Measurements from ENCODE around the gene TKFC. TPM values are rescaled to one million over a fixed set of nuclear protein-coding genes. Genes with fewer than 3 reads are reported as not detected.

The TKFC gene
- total and polyA plus RNA-seq, 9 of the 15 experiments (the other 6 are each of a cell fraction or from before 2014, with no cell fraction given), result 2.0 to 61.7 (median 28.5) TPM

DNA sequence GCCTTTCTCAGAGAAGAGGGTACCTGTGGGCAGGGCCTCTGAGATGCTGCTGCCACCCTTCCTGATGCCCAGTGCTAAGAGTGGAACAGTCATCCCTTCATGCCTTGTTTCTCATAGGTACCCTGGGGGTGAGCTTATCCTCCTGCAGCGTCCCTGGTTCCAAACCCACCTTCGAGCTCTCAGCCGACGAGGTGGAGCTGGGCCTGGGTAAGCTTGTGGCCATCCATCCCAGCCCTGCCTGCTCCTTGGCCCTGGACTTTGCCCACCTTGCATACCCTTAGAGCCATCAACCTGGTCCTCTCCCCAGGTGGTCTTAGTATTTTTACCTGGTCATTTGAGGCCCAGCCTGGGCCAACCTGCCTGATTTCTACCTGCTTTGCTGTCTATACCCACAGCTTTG lies 8.7 kb downstream of the TKFC start:
- in situ Hi-C loops (cut with MboI) (no loop called here), intact Hi-C loops (cut with micrococcal nuclease) (no loop called here)
- no peaks in the 10 kb centered on the region for H3K79me2 ChIP-seq (ENCODE audit: control insufficient read depth, insufficient read depth, low read length)
- peak overlapping the region; percentile 72 for H3K4me2 ChIP-seq (ENCODE audit: insufficient read depth, low read length)
- BruUV-seq (replicated peaks), result no TSS peak
- DNase-seq (ENCODE audit: extremely low read depth in 1 of 4, low spot score in 3 of 4) (no peak), ATAC-seq (no peak), FAIRE-seq (no peak)
- H4K20me1 ChIP-seq (replicated peaks; ENCODE audit: control insufficient read depth, insufficient read depth, low read length), result no peaks in the 10 kb centered on the region
- H3K4me3 ChIP-seq, result no peak overlapping the region
- 90% methylated on average over 4 of the region's 4 CpGs for WGBS (ENCODE audit: insufficient coverage, low coverage, missing lambda C conversion rate)
- ChIA-PET POLR2A (interaction anchor here (0.5 to 3.1 kb wide), 14 partner anchors 9 to 218 kb away, joined by 3 to 29 read pairs (median 3); partner anchors contain the start of genes CPSF7, CYB561A3, DDB1 and SDHAF2), CTCF (ENCODE audit: low intra/inter-chr PET ratio) (interaction anchor here (0.7 kb wide), 1 partner anchor 510 kb away, joined by 4 read pairs; no protein-coding TSS in a partner anchor)
- H3K9me1 ChIP-seq (ENCODE audit: control insufficient read depth, insufficient read depth, low read length), result no peaks in the 10 kb centered on the region
- no peaks in the 10 kb centered on the region for H3K27me3 ChIP-seq (ENCODE audit: control insufficient read depth in 2 of 2, insufficient read depth in 2 of 2, low read length in 2 of 2)
- peaks cover 39 to 72% of the 10 kb centered on the region in 2 experiments; a peak in 4 of 5 replicates for H3K4me1 ChIP-seq (replicated peaks in 1 of 2; ENCODE audit: control insufficient read depth in 2 of 2, insufficient read depth in 2 of 2, low read length in 2 of 2)
- no peak overlapping the region for H2AFZ ChIP-seq (ENCODE audit: low read depth, low read length)
- peak overlapping the region; percentile 73 for H3K27ac ChIP-seq (ENCODE audit: extremely low read depth, low read depth, low read length)
- no peaks in the 10 kb centered on the region for H3K9me3 ChIP-seq (replicated peaks; ENCODE audit: control insufficient read depth, insufficient read depth, low read depth, low read length)
- H3K9ac ChIP-seq (ENCODE audit: insufficient read depth in 1 of 2, low read depth in 2 of 2, low read length in 2 of 2), result peak overlapping the region; percentile 61 to 75
- peaks cover 35% of the 10 kb centered on the region; the same call in 2 of the 3 replicates for H3K36me3 ChIP-seq (ENCODE audit: control insufficient read depth, insufficient read depth, low read length)
- TF ChIP-seq ZNF785 (CRISPR knock-in tag; IDR thresholded peaks at IDR 0.05) (no peak), TEAD4 (IDR thresholded peaks at IDR 0.05; ENCODE audit: low read length) (no peak), TEAD4 (CRISPR knock-in tag; IDR thresholded peaks at IDR 0.05; ENCODE audit: borderline replicate concordance) (no peak), CHCHD3 (CRISPR knock-in tag; IDR thresholded peaks at IDR 0.05) (no peak), PPARD (CRISPR knock-in tag; IDR thresholded peaks at IDR 0.05) (no peak), MAFK (IDR thresholded peaks at IDR 0.05; ENCODE audit: low read length) (no peak), ETV1 (tag; conservative IDR thresholded peaks at IDR 0.05; ENCODE audit: low read depth) (no peak), KDM2B (CRISPR knock-in tag; IDR thresholded peaks at IDR 0.05) (no peak), ZNF184 (CRISPR knock-in tag; IDR thresholded peaks at IDR 0.05) (no peak), NELFE (IDR thresholded peaks at IDR 0.05; ENCODE audit: insufficient read depth, insufficient read length) (no peak), HNRNPH1 (optimal IDR thresholded peaks at IDR 0.05; ENCODE audit: low read depth, low read length) (no peak), MEF2D (tag; conservative IDR thresholded peaks at IDR 0.05; ENCODE audit: low read depth) (no peak), TAL1 (IDR thresholded peaks at IDR 0.05) (no peak)
- TF ChIP-seq, protein P1, sequence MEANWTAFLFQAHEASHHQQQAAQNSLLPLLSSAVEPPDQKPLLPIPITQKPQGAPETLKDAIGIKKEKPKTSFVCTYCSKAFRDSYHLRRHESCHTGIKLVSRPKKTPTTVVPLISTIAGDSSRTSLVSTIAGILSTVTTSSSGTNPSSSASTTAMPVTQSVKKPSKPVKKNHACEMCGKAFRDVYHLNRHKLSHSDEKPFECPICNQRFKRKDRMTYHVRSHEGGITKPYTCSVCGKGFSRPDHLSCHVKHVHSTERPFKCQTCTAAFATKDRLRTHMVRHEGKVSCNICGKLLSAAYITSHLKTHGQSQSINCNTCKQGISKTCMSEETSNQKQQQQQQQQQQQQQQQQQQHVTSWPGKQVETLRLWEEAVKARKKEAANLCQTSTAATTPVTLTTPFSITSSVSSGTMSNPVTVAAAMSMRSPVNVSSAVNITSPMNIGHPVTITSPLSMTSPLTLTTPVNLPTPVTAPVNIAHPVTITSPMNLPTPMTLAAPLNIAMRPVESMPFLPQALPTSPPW (CRISPR knock-in tag; IDR thresholded peaks at IDR 0.05), result no peak
- TF ChIP-seq, protein P2, sequence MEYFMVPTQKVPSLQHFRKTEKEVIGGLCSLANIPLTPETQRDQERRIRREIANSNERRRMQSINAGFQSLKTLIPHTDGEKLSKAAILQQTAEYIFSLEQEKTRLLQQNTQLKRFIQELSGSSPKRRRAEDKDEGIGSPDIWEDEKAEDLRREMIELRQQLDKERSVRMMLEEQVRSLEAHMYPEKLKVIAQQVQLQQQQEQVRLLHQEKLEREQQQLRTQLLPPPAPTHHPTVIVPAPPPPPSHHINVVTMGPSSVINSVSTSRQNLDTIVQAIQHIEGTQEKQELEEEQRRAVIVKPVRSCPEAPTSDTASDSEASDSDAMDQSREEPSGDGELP (CRISPR knock-in tag; IDR thresholded peaks at IDR 0.05; ENCODE audit: borderline replicate concordance), result no peak
- TF ChIP-seq, protein P3, sequence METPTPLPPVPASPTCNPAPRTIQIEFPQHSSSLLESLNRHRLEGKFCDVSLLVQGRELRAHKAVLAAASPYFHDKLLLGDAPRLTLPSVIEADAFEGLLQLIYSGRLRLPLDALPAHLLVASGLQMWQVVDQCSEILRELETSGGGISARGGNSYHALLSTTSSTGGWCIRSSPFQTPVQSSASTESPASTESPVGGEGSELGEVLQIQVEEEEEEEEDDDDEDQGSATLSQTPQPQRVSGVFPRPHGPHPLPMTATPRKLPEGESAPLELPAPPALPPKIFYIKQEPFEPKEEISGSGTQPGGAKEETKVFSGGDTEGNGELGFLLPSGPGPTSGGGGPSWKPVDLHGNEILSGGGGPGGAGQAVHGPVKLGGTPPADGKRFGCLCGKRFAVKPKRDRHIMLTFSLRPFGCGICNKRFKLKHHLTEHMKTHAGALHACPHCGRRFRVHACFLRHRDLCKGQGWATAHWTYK (CRISPR knock-in tag; IDR thresholded peaks at IDR 0.05), result no peak

Measured in K562 (cell line).